Measurements from ENCODE around the gene RAVER2. TPM values are rescaled to one million over a fixed set of nuclear protein-coding genes. Genes with fewer than 3 reads are reported as not detected.

The RAVER2 gene
- total and polyA plus RNA-seq, 9 donors: 17.8 to 23.0 (median 18.9) TPM

DNA sequence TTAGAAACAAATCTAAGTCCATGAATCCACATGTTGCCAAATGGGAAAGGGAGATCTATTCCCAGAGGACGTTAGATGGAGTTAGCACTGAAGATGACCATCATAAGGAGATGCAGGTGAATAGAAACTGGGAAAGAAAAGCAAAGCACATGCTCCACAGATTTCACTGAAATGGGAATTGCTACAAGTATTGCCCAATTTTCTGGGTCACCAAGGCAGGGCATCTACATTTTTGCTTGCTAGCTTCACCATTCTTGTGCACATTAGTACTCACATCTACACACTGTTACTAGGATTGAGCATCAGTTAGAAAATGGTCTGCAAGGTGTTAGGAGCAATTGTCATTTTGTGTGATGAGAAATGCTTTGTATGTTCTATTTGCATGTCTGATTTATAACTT lies 122.4 kb downstream of the RAVER2 start:
- 83% methylated on average over 1 of the region's 1 CpG for WGBS (ENCODE audit: insufficient coverage)
- no peaks in the 10 kb centered on the region for H3K27me3 ChIP-seq (ENCODE audit: control insufficient read depth, insufficient read depth, low read length)
- no peak overlapping the region for H3K27ac ChIP-seq (ENCODE audit: low read length)
- peaks cover 47% of the 10 kb centered on the region for H3K36me3 ChIP-seq (ENCODE audit: control insufficient read depth, insufficient read depth, low read length)
- DNase-seq: no peak
- no peaks in the 10 kb centered on the region for H3K9me3 ChIP-seq (replicated peaks; ENCODE audit: control insufficient read depth, low read depth, low read length)
- no peaks in the 10 kb centered on the region for H3K4me1 ChIP-seq (ENCODE audit: control insufficient read depth, insufficient read depth, low read length)
- H3K4me3 ChIP-seq (ENCODE audit: low read length): no peak overlapping the region

DNA sequence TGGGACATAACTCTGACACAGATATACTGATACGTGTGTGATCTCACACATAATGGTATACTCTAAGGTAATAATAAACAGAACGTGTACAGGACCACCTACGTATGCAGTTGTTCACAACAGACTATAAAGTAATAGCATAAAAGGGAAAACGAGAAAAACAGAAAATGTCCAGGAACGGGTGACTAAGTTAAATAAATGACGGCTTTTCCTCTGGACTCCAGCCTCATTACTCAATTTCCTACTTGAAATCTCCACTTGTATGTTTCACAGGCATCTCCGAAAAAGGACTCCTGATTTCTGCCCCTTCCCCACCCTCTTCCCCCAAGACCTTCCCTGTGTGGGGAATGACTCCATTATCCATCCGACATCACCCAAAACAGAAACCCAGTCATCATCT lies 126.4 kb downstream of the RAVER2 start:
- Histone ChIP-seq H3K9me3 (replicated peaks; ENCODE audit: control insufficient read depth, low read depth, low read length) (no peaks in the 10 kb centered on the region), H3K27ac (ENCODE audit: low read length) (no peak overlapping the region), H3K36me3 (ENCODE audit: control insufficient read depth, insufficient read depth, low read length) (peaks cover 48% of the 10 kb centered on the region), H3K4me1 (ENCODE audit: control insufficient read depth, insufficient read depth, low read length) (no peaks in the 10 kb centered on the region), H3K4me3 (ENCODE audit: low read length) (no peak overlapping the region), H3K27me3 (ENCODE audit: control insufficient read depth, insufficient read depth, low read length) (no peaks in the 10 kb centered on the region)
- no peak for DNase-seq
- WGBS (ENCODE audit: insufficient coverage): 93% methylated on average over 3 of the region's 8 CpGs

DNA sequence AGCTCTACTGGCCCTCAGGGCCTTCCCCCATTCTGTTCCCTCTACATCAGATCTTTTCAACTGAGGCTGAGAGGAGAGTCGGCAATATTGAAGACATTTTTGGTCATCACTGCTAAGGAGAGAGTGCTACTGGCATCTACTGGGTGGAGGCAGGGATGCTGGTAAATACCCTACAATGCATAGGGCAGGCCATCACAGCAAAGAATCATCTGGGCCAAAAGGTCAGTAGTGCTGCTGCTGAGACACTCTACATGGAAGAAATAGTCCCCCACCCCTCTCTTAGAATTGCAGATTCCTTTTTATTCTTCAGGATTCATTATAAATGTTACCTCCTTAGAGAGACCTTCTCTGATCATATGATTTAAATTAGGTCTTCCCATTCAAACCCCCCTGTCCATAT lies 127.2 kb downstream of the RAVER2 start:
- Histone ChIP-seq H3K36me3 (ENCODE audit: control insufficient read depth, insufficient read depth, low read length) (peaks cover 47% of the 10 kb centered on the region), H3K27me3 (ENCODE audit: control insufficient read depth, insufficient read depth, low read length) (no peaks in the 10 kb centered on the region), H3K9me3 (replicated peaks; ENCODE audit: control insufficient read depth, low read depth, low read length) (no peaks in the 10 kb centered on the region), H3K27ac (ENCODE audit: low read length) (no peak overlapping the region), H3K4me3 (ENCODE audit: low read length) (no peak overlapping the region), H3K4me1 (ENCODE audit: control insufficient read depth, insufficient read depth, low read length) (no peaks in the 10 kb centered on the region)
- WGBS (ENCODE audit: insufficient coverage): no CpG with 5 or more reads among the region's 1 CpG
- no peak for DNase-seq

DNA sequence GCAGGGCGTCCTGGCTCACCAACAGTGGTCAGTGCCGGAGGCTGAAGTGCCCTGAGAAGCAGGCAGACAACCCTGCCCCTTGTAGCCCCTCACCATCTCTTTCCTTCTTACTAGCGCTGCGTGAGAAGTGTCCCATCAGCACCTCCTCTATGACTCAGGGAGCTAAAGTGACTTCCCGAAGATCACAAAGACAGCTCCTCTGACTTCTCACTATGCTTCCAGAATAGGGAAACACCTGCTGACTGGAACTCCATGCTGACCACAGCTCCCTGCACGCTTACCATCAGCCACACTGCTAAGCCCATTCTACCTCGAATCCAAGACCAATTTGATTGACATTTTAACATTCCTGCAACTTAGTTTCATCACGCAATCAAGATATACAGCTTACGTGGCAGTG lies 128.7 kb downstream of the RAVER2 start:
- WGBS (ENCODE audit: insufficient coverage): 85% methylated on average over 5 of the region's 9 CpGs

DNA sequence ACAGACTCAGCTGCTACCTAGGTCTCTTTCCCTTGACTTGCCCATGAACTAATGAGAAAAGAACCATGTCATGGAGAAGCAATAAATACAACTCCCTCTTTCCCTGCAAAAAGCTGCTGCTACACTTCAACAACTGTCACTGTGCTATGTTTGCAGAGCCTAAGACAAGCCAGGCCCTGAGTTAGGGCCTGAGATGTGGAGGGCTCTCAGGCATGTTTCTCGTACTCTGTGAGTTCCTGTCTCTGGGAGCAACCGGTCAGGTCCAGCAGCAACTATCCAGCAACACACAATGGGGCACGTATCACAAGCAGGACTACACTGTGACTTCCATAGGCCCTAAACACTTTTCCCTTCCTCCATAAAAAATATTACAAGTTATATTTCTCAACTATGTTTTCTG lies 129.8 kb downstream of the RAVER2 start:
- Histone ChIP-seq H3K36me3 (ENCODE audit: control insufficient read depth, insufficient read depth, low read length) (peaks cover 43% of the 10 kb centered on the region), H3K27ac (ENCODE audit: low read length) (no peak overlapping the region)

More for the DNA sequence above, 128.7 kb downstream of the RAVER2 start:
- Histone ChIP-seq H3K27me3 (ENCODE audit: control insufficient read depth, insufficient read depth, low read length) (no peaks in the 10 kb centered on the region), H3K27ac (ENCODE audit: low read length) (no peak overlapping the region), H3K4me3 (ENCODE audit: low read length) (no peak overlapping the region), H3K9me3 (replicated peaks; ENCODE audit: control insufficient read depth, low read depth, low read length) (no peaks in the 10 kb centered on the region), H3K4me1 (ENCODE audit: control insufficient read depth, insufficient read depth, low read length) (no peaks in the 10 kb centered on the region), H3K36me3 (ENCODE audit: control insufficient read depth, insufficient read depth, low read length) (peaks cover 48% of the 10 kb centered on the region)
- DNase-seq: no peak

DNA sequence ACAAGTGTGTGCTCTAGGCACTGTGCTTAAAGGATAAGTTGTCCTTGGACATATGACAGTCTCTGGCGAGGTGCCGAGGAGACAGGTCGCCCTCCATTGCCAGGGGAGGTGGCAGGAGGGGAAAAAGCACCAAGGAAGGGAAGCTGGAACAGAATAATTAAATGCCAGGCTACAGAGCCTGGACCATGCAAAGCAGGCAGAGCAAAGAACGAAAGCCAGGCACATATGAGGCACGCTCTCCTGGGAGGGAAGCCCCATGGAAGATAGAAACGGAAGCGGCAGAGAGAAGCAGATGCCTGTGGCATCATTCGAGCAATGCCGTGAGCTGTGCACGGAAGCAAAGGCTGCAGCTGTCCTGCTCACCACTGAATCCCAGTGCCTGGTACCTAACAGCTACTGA lies 130.2 kb downstream of the RAVER2 start:
- peaks cover 39% of the 10 kb centered on the region for H3K36me3 ChIP-seq (ENCODE audit: control insufficient read depth, insufficient read depth, low read length)
- H3K4me1 ChIP-seq (ENCODE audit: control insufficient read depth, insufficient read depth, low read length): no peaks in the 10 kb centered on the region
- no peak overlapping the region for H3K27ac ChIP-seq (ENCODE audit: low read length)
- DNase-seq: no peak
- no peak overlapping the region for H3K4me3 ChIP-seq (ENCODE audit: low read length)
- no peaks in the 10 kb centered on the region for H3K9me3 ChIP-seq (replicated peaks; ENCODE audit: control insufficient read depth, low read depth, low read length)
- H3K27me3 ChIP-seq (ENCODE audit: control insufficient read depth, insufficient read depth, low read length): no peaks in the 10 kb centered on the region
- 89% methylated on average over 8 of the region's 10 CpGs for WGBS (ENCODE audit: insufficient coverage)

More for the DNA sequence above, 129.8 kb downstream of the RAVER2 start:
- Histone ChIP-seq H3K9me3 (replicated peaks; ENCODE audit: control insufficient read depth, low read depth, low read length) (no peaks in the 10 kb centered on the region), H3K4me1 (ENCODE audit: control insufficient read depth, insufficient read depth, low read length) (no peaks in the 10 kb centered on the region), H3K4me3 (ENCODE audit: low read length) (no peak overlapping the region), H3K27me3 (ENCODE audit: control insufficient read depth, insufficient read depth, low read length) (no peaks in the 10 kb centered on the region)
- no peak for DNase-seq
- WGBS (ENCODE audit: insufficient coverage): 81% methylated on average over 3 of the region's 3 CpGs

DNA sequence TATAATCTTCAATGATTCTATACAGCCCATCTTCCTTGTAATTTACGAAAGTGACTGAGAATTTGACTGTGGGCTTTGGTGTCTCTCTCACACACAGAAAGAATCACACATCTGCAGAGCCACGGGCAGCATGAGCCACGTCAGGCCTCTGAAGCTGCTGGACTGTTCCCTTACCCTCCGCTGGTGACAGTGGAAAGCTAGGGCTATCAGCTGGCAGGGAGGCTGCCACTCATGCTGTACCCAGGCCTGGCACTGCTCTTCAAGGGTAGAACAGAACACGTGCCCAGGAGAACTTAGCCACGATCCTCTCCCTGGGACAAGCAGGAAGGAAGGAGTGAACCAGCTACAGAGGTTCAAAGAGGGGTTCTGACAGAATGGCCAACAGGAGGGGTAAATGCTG lies 130.7 kb downstream of the RAVER2 start:
- no peak overlapping the region for H3K4me3 ChIP-seq (ENCODE audit: low read length)
- no peaks in the 10 kb centered on the region for H3K4me1 ChIP-seq (ENCODE audit: control insufficient read depth, insufficient read depth, low read length)
- H3K27me3 ChIP-seq (ENCODE audit: control insufficient read depth, insufficient read depth, low read length): no peaks in the 10 kb centered on the region
- 82% methylated on average over 5 of the region's 6 CpGs for WGBS (ENCODE audit: insufficient coverage)
- H3K36me3 ChIP-seq (ENCODE audit: control insufficient read depth, insufficient read depth, low read length): peaks cover 37% of the 10 kb centered on the region
- no peaks in the 10 kb centered on the region for H3K9me3 ChIP-seq (replicated peaks; ENCODE audit: control insufficient read depth, low read depth, low read length)
- H3K27ac ChIP-seq (ENCODE audit: low read length): no peak overlapping the region
- no peak for DNase-seq

DNA sequence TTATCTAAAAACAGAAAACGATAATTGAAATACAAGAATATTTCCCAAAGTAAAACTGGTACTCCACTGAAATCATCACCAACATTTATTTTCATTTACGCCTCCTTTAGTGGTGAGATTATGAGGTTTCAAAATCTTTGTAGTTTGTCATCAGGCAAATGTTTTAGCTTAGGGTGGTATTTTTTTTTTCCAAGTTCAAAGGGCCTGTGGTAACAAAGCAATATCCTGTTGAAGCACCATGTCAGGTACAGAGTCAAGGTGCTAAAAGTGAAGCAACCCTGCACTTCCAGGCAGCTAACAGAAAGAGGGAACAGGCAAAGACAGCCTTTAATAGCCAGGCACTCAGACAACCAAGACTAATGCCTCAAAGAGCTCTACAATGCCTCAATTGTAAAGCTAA lies 132.3 kb downstream of the RAVER2 start:
- no peak for DNase-seq
- no CpG with 5 or more reads among the region's 2 CpGs for WGBS (ENCODE audit: insufficient coverage)
- Histone ChIP-seq H3K27ac (ENCODE audit: low read length) (no peak overlapping the region), H3K9me3 (replicated peaks; ENCODE audit: control insufficient read depth, low read depth, low read length) (no peaks in the 10 kb centered on the region), H3K4me3 (ENCODE audit: low read length) (no peak overlapping the region), H3K4me1 (ENCODE audit: control insufficient read depth, insufficient read depth, low read length) (no peaks in the 10 kb centered on the region), H3K27me3 (ENCODE audit: control insufficient read depth, insufficient read depth, low read length) (no peaks in the 10 kb centered on the region), H3K36me3 (ENCODE audit: control insufficient read depth, insufficient read depth, low read length) (peaks cover 32% of the 10 kb centered on the region)

DNA sequence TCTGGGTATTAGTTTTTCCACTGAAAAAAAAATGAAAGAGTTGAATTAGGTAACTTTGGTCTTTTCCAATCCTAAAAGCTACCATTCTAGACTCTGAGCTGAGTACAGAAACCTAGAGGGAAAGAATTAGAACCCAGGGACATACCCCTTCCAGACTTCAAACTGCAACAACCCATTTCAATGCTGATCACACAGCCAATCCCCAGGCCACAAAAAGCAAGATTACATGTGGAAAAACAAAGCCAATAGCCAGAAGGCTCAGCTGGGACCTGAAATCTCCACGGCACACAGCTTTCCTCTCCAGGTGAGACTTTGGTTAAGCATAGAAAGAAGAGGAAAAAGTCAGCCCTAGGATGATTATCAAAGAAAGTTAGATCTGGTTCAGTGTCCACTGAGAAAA lies 132.7 kb downstream of the RAVER2 start:
- Histone ChIP-seq H3K4me3 (ENCODE audit: low read length) (no peak overlapping the region), H3K27me3 (ENCODE audit: control insufficient read depth, insufficient read depth, low read length) (no peaks in the 10 kb centered on the region), H3K9me3 (replicated peaks; ENCODE audit: control insufficient read depth, low read depth, low read length) (no peaks in the 10 kb centered on the region), H3K4me1 (ENCODE audit: control insufficient read depth, insufficient read depth, low read length) (no peaks in the 10 kb centered on the region), H3K36me3 (ENCODE audit: control insufficient read depth, insufficient read depth, low read length) (peaks cover 34% of the 10 kb centered on the region), H3K27ac (ENCODE audit: low read length) (no peak overlapping the region)
- WGBS (ENCODE audit: insufficient coverage): 100% methylated on average over 1 of the region's 1 CpG
- DNase-seq: no peak

DNA sequence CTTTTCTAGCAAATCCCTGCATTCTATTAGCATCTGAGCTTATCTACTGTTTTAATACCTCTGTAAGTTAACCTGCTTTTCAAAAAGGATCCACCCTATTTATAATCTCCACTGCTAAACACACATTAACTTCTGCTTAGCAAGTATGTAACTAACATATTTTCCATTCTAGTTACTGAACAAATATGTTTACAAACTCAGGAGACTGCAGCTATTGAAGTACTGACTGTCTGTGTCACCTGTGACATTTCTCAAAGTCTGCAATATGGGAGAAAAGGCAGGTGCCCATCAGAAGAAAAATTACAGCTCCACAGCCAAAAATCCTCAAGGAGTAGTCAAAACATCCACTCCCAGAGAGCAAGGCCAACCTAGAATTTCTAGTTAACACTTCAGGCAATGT lies 133.2 kb downstream of the RAVER2 start:
- H3K36me3 ChIP-seq (ENCODE audit: control insufficient read depth, insufficient read depth, low read length): peaks cover 36% of the 10 kb centered on the region
- H3K9me3 ChIP-seq (replicated peaks; ENCODE audit: control insufficient read depth, low read depth, low read length): no peaks in the 10 kb centered on the region
- no peaks in the 10 kb centered on the region for H3K4me1 ChIP-seq (ENCODE audit: control insufficient read depth, insufficient read depth, low read length)
- H3K4me3 ChIP-seq (ENCODE audit: low read length): no peak overlapping the region
- H3K27ac ChIP-seq (ENCODE audit: low read length): no peak overlapping the region
- no peak for DNase-seq
- no peaks in the 10 kb centered on the region for H3K27me3 ChIP-seq (ENCODE audit: control insufficient read depth, insufficient read depth, low read length)

DNA sequence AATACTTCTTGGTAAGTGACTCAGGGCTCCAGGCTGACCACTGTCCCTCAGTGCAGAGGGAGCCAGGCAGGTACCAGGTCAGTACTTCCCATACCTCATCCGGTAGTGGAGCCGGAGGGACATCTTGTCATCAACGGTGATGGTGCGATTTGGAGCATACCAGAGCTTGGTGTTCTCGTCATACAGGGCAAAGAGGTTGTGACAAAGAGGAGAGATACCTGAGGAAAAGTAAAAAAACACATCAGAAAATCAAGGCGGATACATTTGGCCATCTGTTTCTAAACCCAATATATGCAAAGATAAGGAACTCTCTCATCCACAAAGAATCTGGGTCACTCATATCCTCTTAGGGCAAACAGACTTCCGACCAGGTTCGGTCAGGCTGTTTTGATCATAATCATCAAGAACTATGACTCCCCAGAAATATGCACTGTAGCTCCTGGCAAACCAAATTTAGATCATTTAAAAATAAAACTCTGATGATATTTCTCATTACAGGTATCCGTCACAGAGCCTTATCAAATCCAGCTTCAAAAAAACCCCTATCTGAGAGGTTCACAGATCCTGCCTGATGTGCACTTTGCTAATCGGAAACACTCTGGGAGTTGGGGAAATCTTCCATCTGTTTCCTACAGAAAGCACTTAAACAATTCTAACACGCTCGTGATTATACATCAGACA lies 134.2 kb downstream of the RAVER2 start:
- H3K4me3 ChIP-seq (ENCODE audit: low read length): no peak overlapping the region
- peaks cover 34% of the 10 kb centered on the region for H3K36me3 ChIP-seq (ENCODE audit: control insufficient read depth, insufficient read depth, low read length)
- WGBS (ENCODE audit: insufficient coverage): 93% methylated on average over 3 of the region's 12 CpGs
- H3K4me1 ChIP-seq (ENCODE audit: control insufficient read depth, insufficient read depth, low read length): no peaks in the 10 kb centered on the region
- no peaks in the 10 kb centered on the region for H3K9me3 ChIP-seq (replicated peaks; ENCODE audit: control insufficient read depth, low read depth, low read length)
- DNase-seq: no peak
- no peaks in the 10 kb centered on the region for H3K27me3 ChIP-seq (ENCODE audit: control insufficient read depth, insufficient read depth, low read length)
- no peak overlapping the region for H3K27ac ChIP-seq (ENCODE audit: low read length)
